Neutrophil (primary cell): ENCODE measurements around the gene PRKCE.

Experiments
- H3K27ac ChIP-seq: fragments of 200-600 bp; sonication (generic); 2 replicates; pipeline ENCODE4 v1.5.1; 2016; ENCODE audit warnings: mild to moderate bottlenecking, moderate library complexity
- H3K27me3 ChIP-seq: fragments of 200-600 bp; sonication (generic); 2 replicates; pipeline ENCODE4 v1.6.0; 2016; ENCODE audit warnings: mild to moderate bottlenecking
- H3K36me3 ChIP-seq: fragments of 200-600 bp; sonication (generic); 2 replicates; pipeline ENCODE4 v1.5.1; 2017
- H3K4me1 ChIP-seq, 2 experiments: fragments of 200-600 bp in 1 of 2; sonication (generic) in 1 of 2; 1 replicate in 1 of 2; 2 replicates in 1 of 2; pipeline versions ENCODE4 v1.5.1 to v1.6.1; 2013 to 2016; ENCODE audit warnings: low read depth in 1 of 2, low read length in 1 of 2, mild to moderate bottlenecking in 1 of 2, moderate library complexity in 1 of 2; ENCODE audit not compliant: control insufficient read depth in 1 of 2, insufficient read depth in 1 of 2
- H3K4me3 ChIP-seq, 2 experiments: fragments of 200-600 bp in 1 of 2; sonication (generic) in 1 of 2; 1 replicate in 1 of 2; 2 replicates in 1 of 2; pipeline ENCODE4 v1.5.1; 2013 to 2016; ENCODE audit warnings: low read depth in 1 of 2, low read length in 1 of 2, mild to moderate bottlenecking in 1 of 2, moderate library complexity in 1 of 2
- H3K9me3 ChIP-seq: fragments of 200-600 bp; sonication (generic); 2 replicates; pipeline ENCODE4 v1.5.1; 2016
- TF ChIP-seq, protein P1 (sequence below): fragments of 200-600 bp; sonication (generic); IDR thresholded peaks from 2 replicates; pipeline ENCODE4 v1.5.1; 2016; ENCODE audit warnings: antibody characterized with exemption

Gene PRKCE

DNA sequence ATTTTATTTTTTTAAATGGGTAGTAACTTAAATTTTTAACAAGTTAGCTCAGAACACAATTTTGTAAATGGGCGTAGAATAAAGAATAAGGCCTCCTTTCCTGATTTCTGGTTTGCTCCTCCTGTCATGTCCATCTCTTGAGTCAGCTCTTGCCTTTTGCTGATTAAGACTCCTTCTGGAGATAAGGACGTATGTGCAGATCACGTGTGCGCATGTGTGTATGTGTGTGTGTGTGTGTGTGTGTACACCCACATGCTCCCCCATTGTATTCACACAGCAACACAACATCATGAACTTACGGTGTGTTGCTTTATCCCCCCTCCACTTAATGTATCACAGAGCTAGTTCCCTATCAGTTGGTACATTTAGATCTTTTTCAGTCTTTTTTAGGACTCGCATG lies 182.9 kb downstream of the PRKCE start:
- TF ChIP-seq, protein P1, sequence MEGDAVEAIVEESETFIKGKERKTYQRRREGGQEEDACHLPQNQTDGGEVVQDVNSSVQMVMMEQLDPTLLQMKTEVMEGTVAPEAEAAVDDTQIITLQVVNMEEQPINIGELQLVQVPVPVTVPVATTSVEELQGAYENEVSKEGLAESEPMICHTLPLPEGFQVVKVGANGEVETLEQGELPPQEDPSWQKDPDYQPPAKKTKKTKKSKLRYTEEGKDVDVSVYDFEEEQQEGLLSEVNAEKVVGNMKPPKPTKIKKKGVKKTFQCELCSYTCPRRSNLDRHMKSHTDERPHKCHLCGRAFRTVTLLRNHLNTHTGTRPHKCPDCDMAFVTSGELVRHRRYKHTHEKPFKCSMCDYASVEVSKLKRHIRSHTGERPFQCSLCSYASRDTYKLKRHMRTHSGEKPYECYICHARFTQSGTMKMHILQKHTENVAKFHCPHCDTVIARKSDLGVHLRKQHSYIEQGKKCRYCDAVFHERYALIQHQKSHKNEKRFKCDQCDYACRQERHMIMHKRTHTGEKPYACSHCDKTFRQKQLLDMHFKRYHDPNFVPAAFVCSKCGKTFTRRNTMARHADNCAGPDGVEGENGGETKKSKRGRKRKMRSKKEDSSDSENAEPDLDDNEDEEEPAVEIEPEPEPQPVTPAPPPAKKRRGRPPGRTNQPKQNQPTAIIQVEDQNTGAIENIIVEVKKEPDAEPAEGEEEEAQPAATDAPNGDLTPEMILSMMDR, result no peak
- no peaks in the 10 kb centered on the region for H3K9me3 ChIP-seq
- H3K27me3 ChIP-seq, result no peaks in the 10 kb centered on the region
- H3K4me3 ChIP-seq, result no peak overlapping the region
- no peaks in the 10 kb centered on the region for H3K36me3 ChIP-seq
- H3K4me1 ChIP-seq, result peaks cover 0 to 5% of the 10 kb centered on the region in 2 experiments
- no peak overlapping the region for H3K27ac ChIP-seq

DNA sequence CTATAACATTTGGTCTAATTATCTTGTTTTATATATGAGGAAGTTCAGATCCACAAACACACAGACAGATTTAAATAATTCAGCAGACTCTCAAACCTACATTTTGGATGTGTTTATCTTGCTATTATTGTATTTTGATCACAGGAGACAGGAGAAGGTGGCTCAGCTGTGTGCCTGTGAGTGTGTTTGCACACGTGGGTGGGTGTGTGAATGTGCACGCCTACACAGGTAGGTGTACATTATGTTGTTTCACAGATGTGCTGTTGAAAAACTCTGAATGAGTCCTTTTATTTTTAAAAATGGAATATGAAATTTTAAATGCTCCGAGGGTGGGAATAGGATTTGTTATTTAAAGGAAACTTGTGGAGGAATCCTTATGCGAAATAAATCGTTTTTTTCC lies 183.4 kb downstream of the PRKCE start:
- Histone ChIP-seq H3K4me1 (peaks cover 0 to 5% of the 10 kb centered on the region in 2 experiments), H3K27me3 (no peaks in the 10 kb centered on the region), H3K27ac (no peak overlapping the region), H3K36me3 (no peaks in the 10 kb centered on the region), H3K4me3 (no peak overlapping the region), H3K9me3 (no peaks in the 10 kb centered on the region)
- TF ChIP-seq, protein P1, result no peak

DNA sequence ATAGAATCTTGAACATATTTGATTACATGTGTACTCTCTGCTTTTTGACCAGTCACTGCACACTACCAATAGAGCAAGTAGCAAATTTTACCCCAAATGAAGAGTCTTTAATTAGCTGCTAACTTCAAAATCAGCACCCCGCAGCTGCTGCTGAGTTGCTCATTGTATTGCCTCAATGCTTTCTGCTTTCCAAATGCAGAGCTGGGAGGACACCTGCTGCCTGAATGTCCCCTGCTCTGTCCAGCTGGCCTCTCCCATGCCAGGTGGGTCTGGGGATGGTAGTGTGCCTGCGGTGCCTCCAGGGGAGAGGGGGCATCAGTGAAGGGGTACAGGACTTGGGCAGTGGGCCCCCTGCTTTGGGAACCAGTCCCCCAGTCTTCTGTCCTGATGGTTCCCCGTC lies 184.8 kb downstream of the PRKCE start:
- Histone ChIP-seq H3K36me3 (no peaks in the 10 kb centered on the region), H3K27me3 (no peaks in the 10 kb centered on the region), H3K4me1 (peaks cover 0 to 5% of the 10 kb centered on the region in 2 experiments), H3K27ac (no peak overlapping the region), H3K4me3 (no peak overlapping the region), H3K9me3 (no peaks in the 10 kb centered on the region)
- TF ChIP-seq, protein P1, result no peak

DNA sequence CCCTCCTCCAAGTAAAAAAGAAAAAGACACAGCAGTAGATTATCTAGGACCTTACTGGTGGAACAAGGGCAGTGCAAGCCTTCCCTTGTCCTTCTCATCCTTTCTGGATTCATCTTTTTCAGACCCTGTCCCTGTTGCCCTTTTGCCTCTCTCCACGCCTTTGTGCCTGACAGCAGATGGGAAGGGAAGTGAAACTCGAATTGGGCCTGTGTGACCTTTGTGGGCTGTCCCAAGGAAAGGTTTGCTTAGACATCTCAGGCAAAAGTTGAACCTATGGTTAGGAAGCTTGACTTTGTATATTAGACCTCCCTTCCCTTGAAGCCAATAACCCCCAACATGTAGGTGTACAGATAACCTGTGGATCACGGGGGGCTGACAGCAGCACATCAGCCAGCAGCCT lies 185.3 kb downstream of the PRKCE start:
- no peaks in the 10 kb centered on the region for H3K27me3 ChIP-seq
- no peak overlapping the region for H3K4me3 ChIP-seq
- no peaks in the 10 kb centered on the region for H3K36me3 ChIP-seq
- peaks cover 0 to 8% of the 10 kb centered on the region in 2 experiments for H3K4me1 ChIP-seq
- TF ChIP-seq, protein P1, result no peak
- H3K9me3 ChIP-seq, result no peaks in the 10 kb centered on the region
- no peak overlapping the region for H3K27ac ChIP-seq

DNA sequence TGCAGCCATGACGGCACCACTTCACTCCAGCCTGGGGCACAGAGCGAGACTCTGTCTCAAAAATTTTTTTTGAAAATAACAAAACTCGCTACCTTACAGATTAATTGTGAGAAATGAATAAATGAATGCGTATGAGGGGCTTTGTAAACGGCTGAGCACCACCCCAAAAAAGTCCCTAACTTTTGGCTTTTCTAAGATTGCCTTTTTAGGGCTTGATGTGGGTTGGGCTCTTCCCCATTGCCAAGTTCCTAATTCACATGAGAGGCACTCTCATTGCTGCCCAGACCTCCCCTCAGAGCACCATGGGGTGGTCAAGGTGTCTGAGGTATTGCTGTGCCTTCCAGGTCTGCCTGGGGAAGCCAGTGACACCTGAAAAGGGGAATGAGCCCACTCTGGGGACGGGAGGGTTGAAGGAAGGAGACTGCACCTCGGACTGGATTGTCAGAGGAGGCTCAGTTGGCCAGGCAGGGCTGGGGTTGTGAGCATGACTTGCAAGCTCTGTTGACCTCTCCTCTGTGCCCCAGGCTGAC lies 186.4 kb downstream of the PRKCE start:
- Histone ChIP-seq H3K9me3 (no peaks in the 10 kb centered on the region), H3K4me1 (peaks cover 0 to 20% of the 10 kb centered on the region in 2 experiments), H3K4me3 (no peak overlapping the region), H3K27me3 (no peaks in the 10 kb centered on the region), H3K27ac (no peak overlapping the region), H3K36me3 (no peaks in the 10 kb centered on the region)
- TF ChIP-seq, protein P1, result no peak
